Activated CD8-positive, alpha-beta memory T cell treated with anti-CD3 and anti-CD28 coated beads for 1 hour (primary cell): Measurements from ENCODE around the gene TATDN2.
"Not testable (repeated sequence)": the region's sequence is repeated elsewhere in the genome, so short reads cannot be mapped to it uniquely, and the experiment has no call there.

Experiments
- DNase-seq, 2 donors: peaks; one replicate each; pipeline ENCODE4 v3.0.0-alpha.2; 2020; ENCODE audit warnings: low read depth in 1 of 2; ENCODE audit errors: extremely low read depth in 1 of 2

Gene TATDN2

DNA sequence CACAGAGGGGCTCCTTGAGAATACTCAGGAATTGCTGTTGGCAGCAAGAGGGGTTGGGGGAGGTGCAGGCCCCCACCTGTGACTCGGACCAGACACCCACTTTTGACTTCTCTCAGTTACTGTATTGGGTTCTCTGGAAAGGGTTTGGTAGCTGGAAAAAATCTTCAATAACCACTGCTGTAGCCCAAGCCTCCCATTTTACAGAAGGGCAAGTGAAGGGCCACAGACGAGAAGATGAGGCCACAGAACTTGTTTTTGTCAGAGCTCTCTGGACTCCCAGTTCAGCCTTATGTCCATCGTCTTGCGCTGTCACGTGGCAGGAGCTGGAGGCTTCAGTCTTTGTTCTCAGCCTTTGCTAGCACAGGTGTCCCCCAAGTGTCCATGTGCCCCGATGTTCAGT, 12.7 kb upstream of the TATDN2 start:
- DNase-seq = no peak

DNA sequence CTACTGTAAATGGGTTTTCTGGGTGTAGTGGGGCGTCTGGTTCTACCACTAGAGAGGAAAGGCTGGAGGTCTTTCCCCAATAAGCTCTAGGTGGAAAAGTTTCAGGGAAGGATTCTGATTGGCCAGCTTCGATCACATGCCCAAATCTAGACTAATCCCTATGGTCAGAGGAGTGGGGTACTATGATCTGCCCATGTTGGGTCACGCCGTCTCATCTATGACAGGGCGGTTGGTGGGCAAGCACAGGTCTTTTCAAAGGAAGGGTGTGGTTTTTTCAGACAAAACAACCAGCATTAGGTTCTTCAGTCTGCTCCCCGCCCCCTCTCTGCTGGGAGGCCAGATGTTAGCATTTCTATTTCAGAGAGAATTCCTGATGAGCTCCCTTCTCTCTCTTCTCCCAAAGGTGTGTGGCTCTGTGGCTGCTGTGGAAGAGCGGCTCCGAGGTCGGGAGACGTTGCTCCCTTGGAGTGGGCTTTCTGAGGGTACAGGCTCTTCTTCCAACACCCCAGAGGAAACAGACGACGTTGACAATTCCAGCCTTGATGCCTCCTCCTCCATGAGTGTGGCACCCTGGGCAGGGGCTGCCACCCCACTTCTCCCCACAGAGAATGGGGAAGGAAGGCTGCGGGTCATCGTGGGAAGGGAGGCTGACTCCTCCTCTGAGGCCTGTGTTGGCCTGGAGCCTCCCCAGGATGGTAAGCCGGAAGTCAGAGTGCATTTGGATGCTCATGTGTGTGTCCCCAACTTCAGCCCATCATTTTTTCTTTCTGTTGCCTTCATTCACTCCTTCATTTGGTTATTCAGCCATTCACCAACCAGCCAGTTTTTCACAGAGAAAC, 9.7 kb upstream of the TATDN2 start:
- no peak for DNase-seq

DNA sequence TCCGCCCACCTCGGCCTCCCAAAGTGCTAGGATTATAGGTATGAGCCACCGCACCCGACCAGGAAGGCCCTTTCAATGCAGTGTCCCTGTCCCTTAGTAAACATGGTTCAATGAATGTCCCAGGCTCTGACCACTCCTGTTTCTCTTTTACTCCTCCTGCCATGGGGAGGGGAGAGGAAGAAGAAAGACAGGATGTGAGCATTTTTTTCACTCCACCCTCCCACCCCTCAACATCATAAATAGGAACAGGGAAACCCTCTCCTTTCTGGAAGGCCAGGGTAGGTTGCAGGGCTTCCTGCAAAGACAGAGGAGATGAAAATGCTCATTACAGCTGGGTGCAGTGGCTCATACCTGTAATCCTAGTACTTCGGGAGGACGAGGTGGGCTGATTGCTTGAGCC, 7.5 kb upstream of the TATDN2 start:
- no peak for DNase-seq

DNA sequence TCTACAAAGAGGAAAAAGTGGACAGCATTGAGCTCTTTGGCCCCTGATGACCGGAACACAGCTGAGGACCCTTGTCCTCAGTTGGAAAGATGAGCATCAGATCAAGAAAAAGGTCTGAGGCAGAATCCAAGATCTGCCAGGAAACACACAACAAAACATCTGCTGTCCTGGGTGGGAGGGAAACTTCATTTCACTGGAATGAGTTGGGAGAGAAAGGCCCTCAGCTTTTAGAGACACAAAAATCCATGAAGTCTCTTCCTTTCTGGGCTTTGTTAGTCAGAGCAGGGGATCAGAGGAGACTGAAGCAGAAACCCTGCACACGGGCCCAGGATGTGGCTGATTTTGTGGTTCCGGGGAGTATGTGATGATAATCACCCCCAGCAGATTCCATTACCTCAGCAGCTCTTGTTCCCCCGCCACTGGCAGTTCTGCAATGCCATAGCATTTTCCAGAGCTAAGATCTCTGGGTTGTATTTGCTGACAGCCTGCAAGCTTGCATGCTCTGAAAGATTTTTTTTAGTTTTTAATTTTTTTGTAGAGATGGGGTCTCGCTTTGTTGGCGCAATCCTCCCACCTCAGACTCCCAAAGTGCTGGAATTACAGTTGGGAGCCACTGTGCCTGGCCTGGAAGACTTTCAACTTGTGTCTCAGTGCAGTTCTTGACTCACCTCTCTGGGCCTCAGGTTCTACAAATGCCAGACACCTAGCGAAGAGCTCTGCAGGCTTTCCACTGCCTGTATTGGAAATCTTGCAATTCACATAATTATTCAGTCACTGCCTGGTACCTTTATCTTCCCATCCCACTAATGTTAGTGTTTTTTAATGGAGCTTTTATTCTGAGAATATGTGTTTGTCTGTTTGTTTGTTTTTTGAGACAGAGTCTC, 5.8 kb upstream of the TATDN2 start:
- peak; percentile 56 to 61 for DNase-seq

DNA sequence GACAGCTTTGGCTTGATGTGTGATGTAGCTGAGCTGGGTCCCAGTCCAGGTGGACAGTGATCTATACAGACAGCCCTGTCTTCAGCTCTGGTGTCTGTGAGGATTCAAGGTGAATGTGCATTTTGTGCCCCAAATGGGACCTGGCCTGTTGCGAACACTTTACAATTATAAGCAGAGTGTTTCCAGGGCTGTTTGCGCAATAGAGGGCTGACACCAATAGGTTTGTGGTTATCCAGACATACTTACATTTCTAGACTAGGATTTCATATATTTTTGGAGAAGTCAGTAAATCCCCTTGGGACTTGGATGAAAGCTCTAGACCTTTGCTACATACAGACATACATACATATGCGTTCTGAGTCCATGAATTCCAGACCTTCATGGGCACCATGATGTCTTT, 4.2 kb upstream of the TATDN2 start:
- no peak for DNase-seq

DNA sequence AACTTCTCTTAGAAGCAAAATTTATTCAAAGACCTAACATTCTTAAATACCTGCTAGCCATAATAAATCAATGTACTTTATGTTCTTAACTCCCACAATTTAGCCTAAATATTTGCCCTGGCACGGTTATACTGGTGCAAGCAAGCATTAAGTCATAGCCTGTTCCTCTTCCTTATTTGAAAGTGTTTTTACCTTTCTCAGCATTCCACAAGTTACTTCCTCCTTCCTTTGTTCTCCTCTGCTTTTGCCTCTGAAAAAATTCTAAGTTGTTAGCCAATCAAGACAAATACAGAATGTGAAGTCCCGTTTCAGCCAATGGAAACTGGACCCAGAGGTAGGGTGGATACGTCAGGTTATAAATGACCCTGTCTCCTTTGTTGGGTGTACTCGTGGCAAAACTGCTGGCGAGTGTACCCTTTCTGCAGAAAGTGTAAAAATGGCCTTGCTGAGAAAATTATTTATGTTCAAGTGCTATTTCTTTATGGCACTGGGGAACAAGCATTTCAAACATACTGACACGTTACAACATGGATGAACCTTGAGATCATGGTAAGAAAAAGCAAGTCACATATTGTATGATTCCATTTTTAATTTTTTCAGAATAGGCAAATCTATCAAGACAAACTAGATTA, 3.1 kb upstream of the TATDN2 start:
- no peak for DNase-seq

DNA sequence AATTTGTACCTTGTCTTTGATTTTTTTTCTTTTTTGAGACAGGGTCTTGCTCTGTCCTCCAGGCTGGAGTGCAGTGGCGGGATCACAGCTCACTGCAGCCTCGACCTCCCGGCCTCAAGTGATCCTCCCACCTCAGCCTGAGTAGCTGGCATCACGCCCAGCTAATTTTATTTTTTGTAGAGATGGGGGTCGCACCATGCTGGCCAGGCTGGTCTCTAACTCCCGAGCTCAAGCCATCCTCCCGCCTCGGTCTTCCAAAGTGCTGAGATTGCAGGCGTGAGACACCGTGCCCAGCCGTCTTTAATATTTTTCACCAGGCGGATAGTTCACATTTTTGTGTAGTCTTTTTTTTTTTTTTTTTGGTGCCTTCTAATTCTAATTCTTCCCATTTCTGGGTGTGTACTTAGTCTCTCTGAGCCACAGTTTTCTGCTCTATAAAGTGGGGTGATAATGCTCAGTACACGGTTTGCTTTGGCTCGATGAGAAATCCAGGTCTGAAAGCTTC, 528 bp upstream of the TATDN2 start:
- DNase-seq = no peak

DNA sequence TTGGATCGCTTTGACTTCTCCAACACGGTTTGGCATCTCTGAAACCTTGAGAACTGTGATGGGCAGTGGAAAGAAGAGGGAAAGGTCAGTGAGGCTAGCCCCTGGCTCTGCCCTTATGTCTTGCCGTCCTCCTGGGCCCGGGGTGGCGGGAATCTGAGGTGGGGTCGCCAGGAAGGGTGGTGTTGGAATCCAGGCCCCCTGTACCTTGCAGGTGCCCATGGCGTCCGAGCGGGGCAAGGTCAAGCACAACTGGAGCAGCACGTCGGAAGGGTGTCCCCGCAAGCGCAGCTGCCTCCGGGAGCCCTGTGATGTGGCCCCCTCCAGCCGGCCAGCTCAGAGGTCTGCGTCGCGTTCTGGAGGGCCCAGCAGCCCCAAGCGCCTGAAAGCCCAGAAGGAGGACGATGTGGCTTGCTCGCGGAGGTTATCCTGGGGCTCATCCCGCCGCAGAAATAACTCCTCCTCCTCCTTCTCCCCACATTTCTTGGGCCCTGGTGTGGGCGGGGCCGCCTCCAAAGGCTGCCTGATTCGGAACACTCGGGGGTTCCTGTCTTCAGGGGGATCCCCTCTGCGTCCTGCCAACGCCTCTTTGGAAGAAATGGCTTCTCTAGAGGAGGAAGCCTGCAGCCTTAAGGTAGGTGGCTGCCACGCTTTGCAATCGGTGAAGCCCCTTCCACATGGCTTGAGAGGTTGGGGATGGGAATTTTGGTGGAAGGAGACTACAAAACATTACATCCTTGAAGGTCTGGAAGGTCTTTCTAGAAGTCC, 907 bp downstream of the TATDN2 start:
- DNase-seq = no peak

DNA sequence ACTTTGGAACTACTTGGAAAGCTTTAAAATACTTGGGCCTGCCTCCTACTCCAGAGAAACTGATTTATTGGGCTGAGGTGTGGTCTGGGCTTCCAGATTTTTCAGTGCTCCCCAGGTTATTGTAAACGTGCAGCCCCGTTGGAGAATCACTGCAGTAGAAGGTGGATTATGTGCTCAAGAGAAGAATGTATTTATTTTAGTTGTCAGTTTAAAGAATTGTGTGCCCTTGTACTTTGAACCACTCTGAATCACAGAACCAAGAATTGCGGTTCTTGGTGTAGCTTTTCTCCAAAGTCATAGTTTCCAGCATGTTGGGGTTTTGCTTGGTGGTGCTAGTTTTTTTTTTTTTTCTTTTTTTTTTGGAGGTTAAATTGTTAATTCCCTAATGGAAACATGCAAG, 1.6 kb downstream of the TATDN2 start:
- no peak for DNase-seq

DNA sequence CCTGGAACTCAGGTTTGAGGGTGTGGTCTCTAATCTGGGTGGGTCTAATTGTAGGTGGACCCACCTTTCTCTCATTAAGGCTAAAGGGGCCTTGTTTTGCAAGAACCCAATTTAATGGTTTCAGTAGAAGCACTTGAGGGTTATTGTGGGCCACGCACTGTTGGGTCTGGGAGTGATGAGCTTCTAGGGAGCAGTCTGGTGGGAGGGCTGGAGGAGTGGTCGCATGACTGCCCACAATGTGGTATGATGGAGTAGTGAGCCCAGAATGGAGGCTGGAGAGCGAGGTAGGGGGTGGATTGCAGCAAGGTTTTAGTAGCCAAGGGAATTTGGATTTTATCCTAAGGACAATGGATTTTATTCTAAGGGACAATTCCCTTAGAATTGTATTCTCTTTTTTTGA, 2.7 kb downstream of the TATDN2 start:
- no peak for DNase-seq

DNA sequence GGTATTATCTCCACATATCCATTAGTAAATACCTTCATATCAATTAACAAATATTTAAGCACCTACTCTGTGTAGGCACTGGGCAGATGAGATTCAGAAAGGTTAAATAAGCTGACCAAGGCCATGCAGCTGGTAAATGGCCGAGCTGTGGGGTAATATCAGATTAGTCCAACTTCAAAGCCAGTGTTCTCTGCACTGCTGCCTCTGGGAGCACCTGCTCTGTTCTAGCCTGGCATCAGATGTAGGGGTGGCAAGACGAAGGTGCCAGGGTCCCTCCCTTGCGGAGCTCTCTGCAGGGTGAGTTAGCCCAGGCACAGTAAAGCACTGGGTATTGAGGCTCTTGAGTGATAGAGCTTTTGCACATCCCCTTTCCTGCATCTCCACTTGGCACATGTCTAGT, 5.5 kb downstream of the TATDN2 start:
- no peak for DNase-seq

DNA sequence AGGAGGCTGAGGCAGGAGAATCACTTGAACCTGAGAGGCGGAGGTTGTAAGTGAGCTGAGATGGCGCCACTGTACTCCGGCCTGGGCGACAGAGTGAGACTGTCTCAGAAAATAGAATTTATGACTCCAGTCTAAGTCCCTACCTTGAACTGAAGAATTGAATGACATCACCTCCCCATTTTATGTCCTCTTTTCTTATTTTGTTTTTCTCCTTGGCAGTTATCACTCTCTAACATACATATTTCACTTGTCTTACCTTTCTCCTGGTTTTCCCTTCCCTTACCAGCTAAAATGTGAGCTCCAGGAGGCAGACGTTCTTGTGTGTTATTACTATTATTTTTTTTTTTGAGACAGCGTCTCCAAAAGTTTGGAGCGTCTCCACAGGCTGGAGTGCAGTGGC, 7.6 kb downstream of the TATDN2 start:
- no peak for DNase-seq

DNA sequence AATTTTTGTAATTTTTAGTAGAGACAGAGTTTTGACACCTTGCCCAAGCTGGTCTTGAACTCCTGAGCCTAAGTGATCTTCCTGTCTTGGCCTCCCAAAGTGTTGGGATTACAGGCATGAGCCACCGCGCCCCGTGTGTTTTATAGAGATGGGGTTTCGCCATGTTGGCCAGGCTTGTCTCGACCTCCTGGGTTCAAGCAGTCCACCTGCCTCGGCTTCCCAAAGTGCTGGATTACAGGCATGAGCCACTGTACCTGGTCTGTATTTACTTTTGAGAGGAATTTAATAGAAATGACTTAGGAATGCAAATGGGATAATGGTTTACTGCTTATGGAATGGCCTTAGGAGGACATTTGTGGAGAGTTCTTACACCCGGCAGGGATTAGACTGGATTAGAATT, 10.8 kb downstream of the TATDN2 start:
- no peak for DNase-seq

DNA sequence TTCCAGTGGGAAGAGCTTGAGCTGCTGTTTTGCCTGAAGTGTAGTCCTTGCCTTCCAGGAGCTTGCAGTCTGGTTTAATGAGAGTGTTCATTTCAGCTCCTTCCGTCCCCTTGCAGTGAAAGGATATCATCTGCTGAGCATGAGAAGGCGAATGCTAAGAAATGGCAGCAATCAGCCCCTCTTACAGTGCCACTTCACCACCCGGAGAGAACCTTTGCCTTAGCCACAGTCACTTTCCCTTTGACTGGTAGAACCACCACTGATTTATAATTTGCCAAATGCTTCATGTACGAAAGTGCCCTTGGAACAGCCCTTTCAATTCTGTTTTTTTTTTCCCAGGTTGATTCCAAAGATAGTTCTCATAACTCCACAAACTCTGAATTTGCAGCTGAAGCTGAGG, 11.5 kb downstream of the TATDN2 start:
- no peak for DNase-seq

DNA sequence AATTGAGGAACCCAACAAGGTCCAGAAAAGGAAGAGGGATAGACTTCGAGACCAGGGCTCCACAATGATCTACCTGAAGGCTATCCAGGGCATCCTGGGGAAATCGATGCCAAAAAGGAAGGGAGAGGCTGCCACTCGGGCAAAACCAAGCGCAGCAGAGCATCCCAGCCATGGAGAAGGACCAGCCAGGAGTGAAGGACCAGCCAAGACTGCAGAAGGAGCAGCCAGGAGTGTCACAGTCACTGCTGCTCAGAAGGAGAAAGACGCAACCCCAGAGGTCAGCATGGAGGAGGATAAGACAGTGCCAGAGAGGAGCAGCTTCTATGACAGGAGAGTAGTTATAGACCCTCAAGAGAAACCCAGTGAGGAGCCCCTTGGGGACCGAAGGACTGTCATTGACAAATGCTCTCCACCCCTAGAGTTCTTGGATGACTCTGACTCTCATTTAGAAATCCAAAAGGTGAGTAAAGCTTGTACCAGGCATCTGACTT, 12.0 kb downstream of the TATDN2 start:
- no peak for DNase-seq

DNA sequence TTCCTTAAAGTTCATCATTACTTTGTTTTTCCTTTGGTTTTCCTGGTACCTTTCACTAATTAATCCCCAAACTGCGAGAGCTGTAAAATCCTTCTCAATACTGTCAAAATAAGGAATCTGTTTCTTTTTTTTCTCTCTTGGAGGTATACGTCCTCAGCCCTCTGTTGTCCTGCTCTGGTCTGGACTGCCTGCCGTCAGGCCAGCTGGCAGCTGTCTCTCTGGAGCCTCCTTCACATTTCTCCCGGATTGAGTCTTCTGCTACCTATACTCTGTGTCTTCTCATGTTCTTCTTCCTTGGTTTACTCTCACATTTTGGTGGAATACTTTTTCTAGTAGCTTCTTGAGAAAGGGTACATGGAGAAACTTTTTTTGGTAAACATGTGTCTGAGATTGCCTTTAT, 13.8 kb downstream of the TATDN2 start:
- DNase-seq = no peak

DNA sequence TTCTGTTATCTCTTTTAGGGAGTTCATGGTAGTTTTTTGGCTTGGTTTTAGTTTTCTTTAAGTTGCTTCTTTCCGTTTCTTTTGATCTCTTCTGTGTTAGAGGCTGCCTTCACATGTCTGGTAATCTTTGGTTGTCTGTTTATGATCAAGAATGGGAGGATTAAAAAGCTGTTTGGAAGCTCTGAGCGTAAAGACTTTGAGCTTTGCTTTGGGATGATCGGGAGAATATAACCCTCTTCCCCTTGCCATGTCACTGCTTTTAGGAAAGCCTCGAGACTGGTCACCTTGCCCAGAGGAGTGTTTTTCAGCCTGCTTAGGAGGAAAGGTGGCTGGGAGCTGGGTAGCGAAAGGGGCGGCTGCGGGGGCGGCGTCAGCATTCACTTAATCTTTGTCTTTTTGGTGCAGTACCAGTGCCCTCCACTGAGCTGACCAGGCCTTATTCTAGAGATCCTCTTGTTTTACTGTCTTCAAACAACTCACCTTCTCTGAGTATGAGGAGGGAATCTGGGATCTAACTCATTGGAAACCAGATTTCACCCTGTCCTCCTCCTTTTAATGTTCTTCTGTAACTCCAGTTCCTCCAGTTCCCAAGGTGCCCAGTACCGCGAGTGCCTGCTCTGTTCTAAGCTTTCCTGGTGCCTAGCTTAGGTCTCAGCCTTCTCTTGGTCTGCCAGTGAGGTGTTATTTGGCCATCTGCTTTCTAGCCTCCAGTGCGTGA, 15.5 kb downstream of the TATDN2 start:
- DNase-seq = peak; percentile 35 to 58

DNA sequence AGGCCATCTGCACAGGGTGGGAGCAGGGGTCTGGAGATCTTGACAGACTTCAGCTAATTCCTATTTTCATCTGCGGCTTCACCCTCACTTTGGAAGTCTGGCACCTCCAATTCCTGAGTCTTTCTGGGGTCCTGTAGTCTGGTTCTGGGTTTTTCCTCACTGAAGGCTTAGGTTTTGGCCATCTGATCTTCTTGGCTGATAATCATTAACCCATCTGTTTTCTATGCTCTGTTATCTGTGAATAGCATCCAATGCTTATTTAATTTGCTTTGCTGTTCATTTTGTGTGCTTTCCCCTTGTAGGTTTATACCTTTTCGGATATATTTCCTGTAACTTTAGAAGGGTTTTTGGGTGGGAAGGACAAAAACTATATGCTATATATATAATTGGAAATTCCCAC, 17.6 kb downstream of the TATDN2 start:
- no peak for DNase-seq

DNA sequence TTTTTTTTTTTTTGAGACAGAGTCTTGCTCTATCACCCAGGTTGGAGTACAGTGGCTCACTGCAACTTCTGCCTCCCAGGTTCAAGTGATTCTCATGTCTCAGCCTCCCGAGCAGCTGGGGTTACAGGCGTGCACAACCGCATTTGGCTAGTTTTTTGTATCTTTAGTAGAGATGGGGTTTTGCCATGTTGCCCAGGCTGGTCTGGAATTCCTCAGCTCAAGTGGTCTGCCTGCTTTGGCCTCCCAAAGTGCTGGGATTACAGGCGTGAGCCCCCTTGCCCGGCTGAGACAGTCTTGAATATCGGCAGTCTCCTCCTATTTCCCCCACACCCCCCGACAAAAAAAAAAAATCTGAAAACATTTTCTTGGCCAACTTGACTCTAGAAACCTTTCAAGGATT, 18.7 kb downstream of the TATDN2 start:
- not testable (repeated sequence) for DNase-seq

DNA sequence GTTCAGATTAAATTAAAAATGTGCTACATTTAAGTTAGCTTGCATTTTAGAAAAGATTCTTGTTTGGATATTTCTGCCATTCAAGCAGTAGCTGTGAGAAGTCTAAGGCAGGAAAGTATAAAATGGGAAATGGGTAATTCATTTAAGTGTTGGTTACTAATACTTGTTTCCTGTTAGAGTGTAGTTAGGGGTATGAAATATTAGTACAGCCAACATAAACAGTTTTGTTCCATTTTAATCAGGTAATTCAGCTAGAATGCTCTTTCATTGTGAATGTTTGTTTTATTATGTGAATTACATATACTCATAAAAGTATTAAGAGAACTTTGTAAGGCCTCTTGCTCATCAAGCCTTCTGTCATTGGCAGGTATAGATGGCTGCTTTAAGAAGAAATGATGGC, 19.9 kb downstream of the TATDN2 start:
- no peak for DNase-seq
